ENCODE data around the gene PRAF2. TPM values are rescaled to one million over a fixed set of nuclear protein-coding genes. Genes with fewer than 3 reads are reported as not detected.

PRAF2 gene
- 25.6 and 32.1 TPM in 2 replicates for total RNA-seq

GRCh38 chrX:49073601-49074575 is at the start of gene PRAF2:
TSS of gene PRAF2 (minus strand) at chrX:49074002. CDS start at chrX:49073987, 15 bp downstream.

GRCh38 chrX:49079489-49080428 is 6.0 kb upstream of the PRAF2 start, which contains the start of gene WDR45:
TSS of gene WDR45 (minus strand) at chrX:49079887. CDS start at chrX:49078095, 1,792 bp downstream.

DNA sequence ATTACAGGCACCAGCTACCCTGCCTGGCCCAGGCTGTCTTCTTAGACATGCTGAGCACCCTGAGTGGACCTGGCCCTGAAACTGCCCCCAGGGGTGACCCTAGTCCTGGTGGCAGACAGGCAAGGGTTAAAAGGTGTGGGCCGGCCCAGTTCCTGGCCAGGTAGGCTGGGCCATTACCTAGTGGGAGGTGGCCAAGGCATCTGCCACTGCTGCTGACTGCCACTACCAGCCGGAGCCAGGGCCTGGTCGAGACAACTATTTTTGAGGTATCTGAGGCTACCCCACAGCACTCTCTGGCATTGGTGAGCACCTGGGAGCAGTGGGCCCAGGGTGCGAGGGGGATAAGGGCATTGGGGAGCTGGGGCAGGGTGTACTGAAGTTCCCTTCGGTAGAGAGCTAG is 15.0 kb downstream of the PRAF2 start, which contains the start of gene CCDC120:
TSS of gene CCDC120 (plus strand) at position 206 of the 400 bp plus-strand sequence. CDS start 3,043 bp downstream, outside the sequence.

DNA sequence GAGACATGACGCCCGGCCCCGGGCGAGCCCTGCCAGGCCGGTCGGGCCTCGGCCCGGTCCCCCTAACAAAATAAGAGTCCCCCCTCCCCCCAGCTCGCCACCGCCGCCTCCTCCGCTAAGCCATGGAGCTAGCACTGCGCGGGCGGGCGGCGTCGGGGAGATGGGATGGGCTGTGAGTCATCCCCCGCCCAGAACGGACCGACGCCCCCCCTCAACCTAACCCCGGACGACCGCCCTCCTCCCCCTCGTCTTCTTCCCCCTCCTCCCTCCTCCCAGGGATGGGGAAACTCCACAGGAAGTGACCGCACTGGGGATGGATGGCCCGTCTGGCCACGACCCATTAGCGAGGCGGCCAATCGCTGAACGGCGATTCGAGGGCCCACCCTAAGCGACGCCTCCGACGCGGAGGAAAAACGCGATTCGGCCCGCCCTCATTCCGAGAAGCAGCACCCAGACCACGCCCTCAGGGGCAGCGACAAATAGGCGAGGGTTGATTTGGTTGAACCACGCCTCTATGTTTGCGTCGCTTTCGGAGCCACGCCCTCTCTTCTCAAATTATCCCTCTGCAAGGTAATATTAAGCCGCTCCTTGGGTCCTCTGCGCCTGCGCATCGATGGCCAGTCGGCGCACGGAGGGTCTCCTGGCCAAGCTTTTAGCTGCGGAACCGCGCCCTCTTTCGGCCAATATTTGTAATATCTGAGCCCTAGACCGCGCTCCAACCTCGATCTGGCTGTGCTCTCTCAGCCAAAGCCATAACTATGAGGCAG is 30.4 kb downstream of the PRAF2 start, which contains the start of gene TFE3:
TSS of gene TFE3 (minus strand) at position 138 of the 767 bp plus-strand sequence. CDS start at position 7, 131 bp downstream.

Other genes with a start within 250 kb of the PRAF2 start
- gene ERAS, start 247.5 kb downstream of the PRAF2 start, total RNA-seq: not detected in 2 replicates
- 0.17 TPM in 1 of 2 replicates, not detected in the other for gene PCSK1N, start 238.4 kb downstream of the PRAF2 start, total RNA-seq
- 58.7 and 71.3 TPM in 2 replicates for gene TIMM17B, start 176.2 kb downstream of the PRAF2 start, total RNA-seq
- 68.1 and 77.9 TPM in 2 replicates for gene PQBP1, start 176.1 kb downstream of the PRAF2 start, total RNA-seq
- gene SLC35A2, start 162.4 kb downstream of the PRAF2 start, total RNA-seq: 30.9 and 35.3 TPM in 2 replicates
- gene PIM2, start 155.0 kb downstream of the PRAF2 start, total RNA-seq: 10.9 and 11.9 TPM in 2 replicates
- gene OTUD5, start 116.4 kb downstream of the PRAF2 start, total RNA-seq: 37.0 and 38.7 TPM in 2 replicates
- 1.3 TPM in 2 replicates for gene KCND1, start 102.2 kb downstream of the PRAF2 start, total RNA-seq
- 10.8 and 11.0 TPM in 2 replicates for gene GRIPAP1, start 71.7 kb downstream of the PRAF2 start, total RNA-seq
- gene TFE3, start 30.6 kb downstream of the PRAF2 start, total RNA-seq: 46.1 and 51.9 TPM in 2 replicates
- gene CCDC120, start 15.0 kb downstream of the PRAF2 start, total RNA-seq: 0.50 and 1.5 TPM in 2 replicates
- 45.6 and 47.2 TPM in 2 replicates for gene WDR45, start 5.9 kb upstream of the PRAF2 start, total RNA-seq
- gene GPKOW, start 49.7 kb upstream of the PRAF2 start, total RNA-seq: 14.6 TPM in 2 replicates
- gene MAGIX, start 88.8 kb upstream of the PRAF2 start, total RNA-seq: 1.3 TPM in 2 replicates
- 115 and 131 TPM in 2 replicates for gene PLP2, start 97.9 kb upstream of the PRAF2 start, total RNA-seq
- 6.6 and 8.6 TPM in 2 replicates for gene PRICKLE3, start 112.4 kb upstream of the PRAF2 start, total RNA-seq
- gene SYP, start 126.2 kb upstream of the PRAF2 start, total RNA-seq: 0.15 and 0.17 TPM in 2 replicates
- gene CACNA1F, start 159.3 kb upstream of the PRAF2 start, total RNA-seq: not detected in 2 replicates
- gene CCDC22, start 161.5 kb upstream of the PRAF2 start, total RNA-seq: 14.7 and 16.3 TPM in 2 replicates
- gene FOXP3, start 190.7 kb upstream of the PRAF2 start, total RNA-seq: 0.15 and 0.50 TPM in 2 replicates
- 1.9 and 2.0 TPM in 2 replicates for gene PPP1R3F, start 195.8 kb upstream of the PRAF2 start, total RNA-seq
- gene GAGE10, start 229.6 kb upstream of the PRAF2 start, total RNA-seq: not detected in 2 replicates
- gene GAGE12J, start 248.0 kb upstream of the PRAF2 start, total RNA-seq: not detected in 2 replicates

Data from bronchus fibroblast of lung (primary cell).